ENCODE measurements around the gene CARS2.
"Not testable (repeated sequence)": the region's sequence is repeated elsewhere in the genome, so short reads cannot be mapped to it uniquely, and the experiment has no call there.

CARS2 gene

DNA sequence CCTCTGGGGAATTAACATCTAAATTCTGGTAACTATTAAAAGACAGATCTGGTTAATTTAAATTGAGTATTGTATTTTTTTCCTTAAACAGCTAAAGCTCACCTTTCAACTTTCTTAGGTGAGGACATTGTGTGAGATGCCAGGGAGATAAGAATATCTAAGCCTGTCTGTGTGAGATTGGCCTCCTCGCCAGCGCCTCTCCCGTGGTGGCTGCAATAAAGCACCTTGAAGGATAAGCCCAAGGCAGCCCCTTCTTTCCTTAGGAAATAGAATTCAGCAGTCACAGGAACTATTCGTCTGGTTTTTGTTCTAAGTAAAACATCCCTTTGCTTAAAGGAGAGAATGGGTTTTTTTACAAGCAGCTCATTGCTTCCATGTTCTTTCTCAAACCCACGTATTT, 66.0 kb downstream of the CARS2 start:
- no peak overlapping the region for H3K4me3 ChIP-seq (ENCODE audit: low read length)
- H3K27ac ChIP-seq (ENCODE audit: low read length), result no peak overlapping the region
- H3K9ac ChIP-seq (ENCODE audit: low read length), result no peak overlapping the region
- peaks cover 3% of the 10 kb centered on the region for H3K4me1 ChIP-seq (ENCODE audit: control insufficient read depth, low read depth, low read length)
- no peaks in the 10 kb centered on the region for H3K9me3 ChIP-seq (ENCODE audit: control insufficient read depth, low read depth, low read length)
- H3K27me3 ChIP-seq (ENCODE audit: control insufficient read depth, insufficient read depth, low read length), result no peaks in the 10 kb centered on the region
- peaks cover 51% of the 10 kb centered on the region for H3K36me3 ChIP-seq (ENCODE audit: control insufficient read depth, low read depth, low read length)

DNA sequence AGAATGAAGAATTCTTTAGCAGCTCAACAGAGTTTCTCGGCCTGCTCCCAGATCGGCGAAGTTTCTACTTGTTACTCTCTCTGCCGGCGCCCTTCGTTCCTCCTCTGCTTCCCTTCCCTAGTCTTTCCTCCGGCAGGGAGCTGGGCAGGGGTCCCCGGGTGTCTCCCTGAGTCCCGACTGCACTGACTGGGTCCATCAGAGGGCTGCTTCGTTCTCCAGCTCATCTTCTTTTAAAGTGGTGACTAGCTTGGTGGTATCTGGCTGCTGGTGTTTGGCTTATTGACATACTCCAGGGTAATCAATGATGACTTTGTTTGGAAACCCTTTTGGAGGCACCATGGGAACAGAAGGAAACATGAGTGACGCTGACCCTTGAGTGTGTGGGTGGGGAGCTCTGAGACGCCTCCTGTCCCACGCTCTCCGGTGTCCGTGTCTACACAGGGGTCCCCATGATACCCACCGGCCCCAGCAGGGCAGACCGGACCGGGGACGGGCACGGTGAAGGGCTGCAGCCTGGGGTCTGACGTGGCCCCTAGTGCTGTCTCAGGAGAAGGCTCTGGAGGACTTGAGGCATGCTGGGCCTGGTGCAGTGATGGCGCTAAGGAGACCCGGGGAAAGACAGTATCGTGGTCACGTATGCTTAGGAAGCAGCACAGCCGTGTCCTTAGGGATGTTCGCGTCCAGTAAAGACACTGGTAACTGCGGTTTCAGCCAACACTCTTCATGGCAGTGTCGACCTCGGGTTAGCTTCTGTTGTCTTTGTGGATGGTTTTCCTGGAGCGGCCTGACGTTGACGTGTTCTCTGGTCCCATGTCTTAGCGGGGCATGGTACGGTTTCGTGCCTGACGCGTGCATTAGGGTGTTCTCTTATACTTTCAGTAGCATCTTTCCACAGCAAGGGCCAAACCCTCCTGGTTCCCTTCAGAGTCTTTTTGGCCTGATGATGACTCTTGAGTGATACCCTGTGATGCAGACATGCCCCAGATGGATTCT, 66.8 kb downstream of the CARS2 start:
- H3K27ac ChIP-seq (ENCODE audit: low read length), result no peak overlapping the region
- H3K36me3 ChIP-seq (ENCODE audit: control insufficient read depth, low read depth, low read length), result peaks cover 55% of the 10 kb centered on the region
- no peaks in the 10 kb centered on the region for H3K27me3 ChIP-seq (ENCODE audit: control insufficient read depth, insufficient read depth, low read length)
- H3K9me3 ChIP-seq (ENCODE audit: control insufficient read depth, low read depth, low read length), result no peaks in the 10 kb centered on the region
- H3K4me1 ChIP-seq (ENCODE audit: control insufficient read depth, low read depth, low read length), result no peaks in the 10 kb centered on the region
- H3K9ac ChIP-seq (ENCODE audit: low read length), result no peak overlapping the region
- H3K4me3 ChIP-seq (ENCODE audit: low read length), result no peak overlapping the region

DNA sequence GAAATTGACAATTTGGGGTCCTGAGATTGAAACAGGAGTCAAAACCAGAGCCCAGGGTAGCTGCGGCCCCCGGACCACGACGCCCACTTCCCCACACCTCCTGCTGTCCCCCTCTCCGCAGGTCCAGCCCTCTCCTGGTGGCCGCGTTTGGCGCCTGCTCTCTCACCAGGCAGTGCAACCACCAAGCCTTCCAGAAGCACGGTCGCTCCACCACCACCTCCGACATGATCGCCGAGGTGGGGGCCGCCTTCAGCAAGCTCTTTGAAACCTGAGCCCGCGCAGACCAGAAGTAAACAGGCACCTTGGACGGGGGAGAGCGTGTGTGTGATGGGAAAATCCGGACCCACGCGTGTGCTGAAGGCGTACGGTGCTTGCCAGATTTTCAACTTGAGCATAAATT, 67.7 kb downstream of the CARS2 start:
- H3K9ac ChIP-seq (ENCODE audit: low read length), result no peak overlapping the region
- H3K27me3 ChIP-seq (ENCODE audit: control insufficient read depth, insufficient read depth, low read length), result no peaks in the 10 kb centered on the region
- H3K9me3 ChIP-seq (ENCODE audit: control insufficient read depth, low read depth, low read length), result no peaks in the 10 kb centered on the region
- no peak overlapping the region for H3K4me3 ChIP-seq (ENCODE audit: low read length)
- H3K4me1 ChIP-seq (ENCODE audit: control insufficient read depth, low read depth, low read length), result no peaks in the 10 kb centered on the region
- H3K36me3 ChIP-seq (ENCODE audit: control insufficient read depth, low read depth, low read length), result peaks cover 55% of the 10 kb centered on the region
- H3K27ac ChIP-seq (ENCODE audit: low read length), result no peak overlapping the region

DNA sequence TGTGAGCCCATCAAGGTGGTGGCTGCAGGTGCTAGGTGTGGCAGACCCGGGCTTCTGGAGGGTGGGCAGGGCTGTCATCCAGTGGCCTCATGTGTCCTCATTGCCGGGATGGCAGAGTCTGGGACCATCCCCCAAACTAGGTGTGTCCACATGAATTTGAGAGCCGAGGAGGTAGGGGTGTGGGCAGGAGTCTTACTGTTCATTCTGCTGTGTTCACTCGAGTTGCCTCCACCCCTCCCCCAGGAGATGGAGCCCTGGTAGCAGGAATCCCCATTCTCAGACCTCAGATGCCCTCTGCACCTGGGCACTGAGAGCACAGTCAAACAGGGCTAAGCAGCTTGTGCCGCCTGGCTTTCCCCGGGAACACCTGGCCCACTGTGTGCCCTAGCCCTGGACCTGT, 68.2 kb downstream of the CARS2 start:
- Histone ChIP-seq H3K4me1 (ENCODE audit: control insufficient read depth, low read depth, low read length) (no peaks in the 10 kb centered on the region), H3K9ac (ENCODE audit: low read length) (no peak overlapping the region), H3K36me3 (ENCODE audit: control insufficient read depth, low read depth, low read length) (peaks cover 52% of the 10 kb centered on the region), H3K4me3 (ENCODE audit: low read length) (no peak overlapping the region), H3K9me3 (ENCODE audit: control insufficient read depth, low read depth, low read length) (no peaks in the 10 kb centered on the region), H3K27me3 (ENCODE audit: control insufficient read depth, insufficient read depth, low read length) (no peaks in the 10 kb centered on the region), H3K27ac (ENCODE audit: low read length) (no peak overlapping the region)

DNA sequence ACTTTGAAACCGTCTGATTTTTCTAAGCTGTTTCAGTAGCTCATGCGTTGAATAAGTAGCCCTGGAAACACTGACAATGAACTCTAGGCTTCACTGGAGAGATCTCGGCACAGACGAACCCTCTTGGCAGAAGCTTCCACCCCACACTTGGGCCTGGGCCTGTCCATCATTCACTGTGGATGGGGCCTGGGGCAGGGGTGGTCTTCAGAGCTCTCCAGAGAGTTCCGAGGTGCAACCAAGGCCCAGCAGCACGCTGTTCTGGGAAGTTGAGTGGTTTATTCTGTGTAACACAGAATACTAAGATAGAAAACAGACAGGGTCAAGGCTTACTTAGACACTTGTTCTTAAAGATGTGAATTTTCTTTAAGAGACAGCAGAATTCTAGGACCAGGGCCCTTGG, 68.6 kb downstream of the CARS2 start:
- Histone ChIP-seq H3K27ac (ENCODE audit: low read length) (no peak overlapping the region), H3K27me3 (ENCODE audit: control insufficient read depth, insufficient read depth, low read length) (no peaks in the 10 kb centered on the region), H3K9me3 (ENCODE audit: control insufficient read depth, low read depth, low read length) (no peaks in the 10 kb centered on the region), H3K4me3 (ENCODE audit: low read length) (no peak overlapping the region), H3K9ac (ENCODE audit: low read length) (no peak overlapping the region), H3K36me3 (ENCODE audit: control insufficient read depth, low read depth, low read length) (peaks cover 51% of the 10 kb centered on the region), H3K4me1 (ENCODE audit: control insufficient read depth, low read depth, low read length) (no peaks in the 10 kb centered on the region)

DNA sequence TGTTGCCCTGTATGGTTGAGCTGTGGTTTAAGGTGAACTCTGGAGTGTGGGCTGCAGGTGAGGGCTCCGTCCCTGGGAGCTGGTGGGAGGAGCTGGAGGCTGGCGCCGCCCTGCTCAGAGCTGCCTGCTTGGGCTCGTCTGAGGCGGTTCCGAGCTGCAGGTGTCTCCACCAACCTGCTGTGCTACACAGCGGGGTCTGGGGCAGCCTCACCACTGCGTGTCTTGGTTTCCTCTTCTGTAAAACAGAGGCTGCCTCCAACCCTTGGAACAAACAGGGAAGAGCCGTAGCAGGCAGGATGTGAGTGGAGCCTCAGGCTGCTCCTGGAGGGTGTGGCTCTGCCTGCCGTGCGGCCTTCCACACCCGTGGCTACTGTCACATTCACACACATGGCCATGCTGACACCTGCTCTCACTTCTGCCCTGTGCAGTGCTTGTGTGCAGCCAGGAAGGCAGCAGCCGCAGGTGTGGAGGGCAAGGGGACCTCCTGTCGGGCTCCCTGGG, 69.2 kb downstream of the CARS2 start:
- H3K4me1 ChIP-seq (ENCODE audit: control insufficient read depth, low read depth, low read length), result no peaks in the 10 kb centered on the region
- H3K9me3 ChIP-seq (ENCODE audit: control insufficient read depth, low read depth, low read length), result no peaks in the 10 kb centered on the region
- H3K9ac ChIP-seq (ENCODE audit: low read length), result no peak overlapping the region
- no peaks in the 10 kb centered on the region for H3K27me3 ChIP-seq (ENCODE audit: control insufficient read depth, insufficient read depth, low read length)
- no peak overlapping the region for H3K4me3 ChIP-seq (ENCODE audit: low read length)
- no peak overlapping the region for H3K27ac ChIP-seq (ENCODE audit: low read length)
- H3K36me3 ChIP-seq (ENCODE audit: control insufficient read depth, low read depth, low read length), result peaks cover 51% of the 10 kb centered on the region

DNA sequence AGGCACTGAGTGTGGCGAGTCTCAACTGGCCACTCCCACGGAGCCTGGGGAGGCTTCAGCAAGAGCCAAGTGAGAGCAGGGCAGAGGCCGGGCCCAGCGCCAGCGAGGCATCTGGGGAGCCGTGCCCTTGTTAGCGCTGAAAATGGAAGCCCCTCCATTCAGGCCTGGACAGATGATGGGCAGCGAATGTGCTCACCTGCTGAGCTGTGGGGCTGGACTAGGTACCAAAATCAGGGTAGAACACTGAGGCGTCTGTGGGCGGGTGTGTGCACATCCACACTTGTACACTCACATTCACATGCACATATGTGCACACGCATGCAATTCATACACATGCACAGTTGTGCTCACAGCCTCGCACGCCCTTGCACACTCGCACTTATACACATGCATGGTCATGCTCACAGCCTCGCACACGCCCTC, 69.9 kb downstream of the CARS2 start:
- Histone ChIP-seq H3K4me3 (ENCODE audit: low read length) (no peak overlapping the region), H3K27me3 (ENCODE audit: control insufficient read depth, insufficient read depth, low read length) (no peaks in the 10 kb centered on the region), H3K36me3 (ENCODE audit: control insufficient read depth, low read depth, low read length) (peaks cover 50% of the 10 kb centered on the region), H3K9me3 (ENCODE audit: control insufficient read depth, low read depth, low read length) (no peaks in the 10 kb centered on the region), H3K4me1 (ENCODE audit: control insufficient read depth, low read depth, low read length) (no peaks in the 10 kb centered on the region), H3K27ac (ENCODE audit: low read length) (no peak overlapping the region), H3K9ac (ENCODE audit: low read length) (no peak overlapping the region)

DNA sequence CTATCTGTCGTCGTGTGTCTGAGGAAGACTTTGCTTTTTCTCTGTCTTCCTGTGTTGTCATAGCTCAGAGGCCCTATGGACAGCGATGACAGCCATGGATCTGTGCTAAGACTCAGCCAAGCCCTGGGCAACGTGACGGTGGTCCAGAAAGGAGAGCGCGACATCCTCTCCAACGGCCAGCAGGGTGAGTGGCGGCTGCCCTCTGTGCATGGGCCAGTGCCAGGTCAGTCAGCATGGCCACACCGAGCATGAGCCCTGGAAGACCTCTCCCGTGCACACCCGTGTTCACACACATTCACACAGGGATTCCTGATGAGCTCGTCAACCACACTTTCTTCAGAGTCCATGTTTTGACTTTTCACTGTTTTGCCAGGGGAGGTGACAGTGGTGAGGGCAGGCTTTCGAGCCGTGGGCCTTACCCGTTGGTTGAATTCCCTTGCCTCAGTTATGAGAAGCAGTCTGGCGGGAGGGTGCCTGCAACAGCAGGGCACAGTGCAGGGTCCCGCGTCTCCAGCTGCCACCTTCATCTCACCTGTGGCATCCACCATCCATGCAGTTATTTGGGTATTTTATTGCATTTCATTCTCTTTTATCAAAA, 70.4 kb downstream of the CARS2 start:
- Histone ChIP-seq H3K9ac (ENCODE audit: low read length) (no peak overlapping the region), H3K27me3 (ENCODE audit: control insufficient read depth, insufficient read depth, low read length) (no peaks in the 10 kb centered on the region), H3K27ac (ENCODE audit: low read length) (no peak overlapping the region), H3K9me3 (ENCODE audit: control insufficient read depth, low read depth, low read length) (no peaks in the 10 kb centered on the region), H3K4me3 (ENCODE audit: low read length) (no peak overlapping the region), H3K4me1 (ENCODE audit: control insufficient read depth, low read depth, low read length) (no peaks in the 10 kb centered on the region), H3K36me3 (ENCODE audit: control insufficient read depth, low read depth, low read length) (peaks cover 49% of the 10 kb centered on the region)

DNA sequence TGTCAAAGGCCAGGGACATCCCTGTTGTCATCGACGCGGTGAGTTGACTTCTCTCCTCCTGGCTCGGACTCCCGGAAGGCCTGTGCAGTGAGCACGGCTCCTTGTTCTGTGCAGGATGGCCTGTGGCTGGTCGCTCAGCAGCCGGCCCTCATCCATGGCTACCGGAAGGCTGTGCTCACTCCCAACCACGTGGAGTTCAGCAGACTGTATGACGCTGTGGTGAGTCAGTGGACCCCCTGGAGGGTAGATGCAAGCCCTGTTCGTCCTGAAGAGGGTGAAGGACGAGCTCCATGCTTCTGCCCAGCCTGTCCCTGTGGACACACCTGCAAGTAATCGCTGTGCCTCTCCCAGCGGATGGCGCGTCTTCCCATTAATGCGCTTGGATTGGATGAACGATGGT, 71.4 kb downstream of the CARS2 start:
- Histone ChIP-seq H3K4me3 (ENCODE audit: low read length) (no peak overlapping the region), H3K36me3 (ENCODE audit: control insufficient read depth, low read depth, low read length) (peaks cover 44% of the 10 kb centered on the region), H3K27ac (ENCODE audit: low read length) (no peak overlapping the region), H3K27me3 (ENCODE audit: control insufficient read depth, insufficient read depth, low read length) (no peaks in the 10 kb centered on the region), H3K9me3 (ENCODE audit: control insufficient read depth, low read depth, low read length) (no peaks in the 10 kb centered on the region), H3K9ac (ENCODE audit: low read length) (no peak overlapping the region), H3K4me1 (ENCODE audit: control insufficient read depth, low read depth, low read length) (no peaks in the 10 kb centered on the region)

DNA sequence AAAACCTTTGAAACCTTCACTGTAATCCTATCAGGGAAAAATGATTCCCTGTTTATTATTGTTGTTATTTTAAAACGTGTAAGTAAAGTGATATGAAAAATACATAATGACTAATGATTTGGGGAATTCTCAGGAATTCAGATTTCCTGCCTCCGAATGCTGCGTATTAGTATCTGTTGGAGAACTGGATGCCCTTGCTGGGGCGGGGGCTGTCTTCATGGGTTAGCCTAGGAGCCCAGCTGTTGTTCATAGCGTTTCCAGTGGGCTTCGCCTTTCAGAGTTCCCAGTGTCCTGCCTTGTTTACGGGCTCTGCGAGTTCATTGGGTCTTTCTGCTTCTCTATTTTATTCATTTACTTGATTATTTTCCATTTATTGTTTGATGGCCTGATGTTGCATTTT, 72.1 kb downstream of the CARS2 start:
- H3K4me1 ChIP-seq (ENCODE audit: control insufficient read depth, low read depth, low read length), result no peaks in the 10 kb centered on the region
- H3K36me3 ChIP-seq (ENCODE audit: control insufficient read depth, low read depth, low read length), result peaks cover 36% of the 10 kb centered on the region
- no peak overlapping the region for H3K4me3 ChIP-seq (ENCODE audit: low read length)
- no peaks in the 10 kb centered on the region for H3K9me3 ChIP-seq (ENCODE audit: control insufficient read depth, low read depth, low read length)
- H3K27me3 ChIP-seq (ENCODE audit: control insufficient read depth, insufficient read depth, low read length), result no peaks in the 10 kb centered on the region
- H3K9ac ChIP-seq (ENCODE audit: low read length), result no peak overlapping the region
- no peak overlapping the region for H3K27ac ChIP-seq (ENCODE audit: low read length)

DNA sequence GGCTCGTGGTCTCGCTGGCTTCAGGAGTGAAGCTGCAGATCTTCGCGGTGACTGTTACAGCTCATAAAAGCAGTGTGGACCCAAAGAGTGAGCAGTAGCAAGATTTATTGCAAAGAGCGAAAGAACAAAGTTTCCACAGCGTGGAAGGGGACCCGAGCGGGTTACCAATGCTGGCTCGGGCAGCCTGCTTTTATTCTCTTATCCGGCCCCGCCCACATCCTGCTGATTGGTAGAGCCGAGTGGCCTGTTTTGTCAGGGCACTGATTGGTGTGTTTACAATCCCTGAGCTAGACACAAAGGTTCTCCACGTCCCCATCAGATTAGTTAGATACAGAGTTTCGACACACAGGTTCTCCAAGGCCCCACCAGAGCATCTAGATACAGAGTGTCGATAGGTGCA, 73.7 kb downstream of the CARS2 start:
- H3K9me3 ChIP-seq (ENCODE audit: control insufficient read depth, low read depth, low read length); H3K4me3 ChIP-seq (ENCODE audit: low read length); H3K27me3 ChIP-seq (ENCODE audit: control insufficient read depth, insufficient read depth, low read length); H3K27ac ChIP-seq (ENCODE audit: low read length); H3K9ac ChIP-seq (ENCODE audit: low read length); H3K4me1 ChIP-seq (ENCODE audit: control insufficient read depth, low read depth, low read length): not testable (repeated sequence)
- H3K36me3 ChIP-seq (ENCODE audit: control insufficient read depth, low read depth, low read length), result peaks cover 29% of the 10 kb centered on the region
